IPS DF 4.7 (cell line): ENCODE results near the gene ZNRF1.

Experiments used
- DNase-seq: peaks from one replicate; pipeline ENCODE4 v3.0.0-alpha.2; 2013; ENCODE audit warnings: low spot score; ENCODE audit errors: extremely low read depth

Gene ZNRF1

GRCh38 chr16:75058806-75059205 lies 60.0 kb downstream of the ZNRF1 start:
- DNase-seq = no peak

GRCh38 chr16:75059411-75059810 lies 60.6 kb downstream of the ZNRF1 start:
- DNase-seq = no peak

GRCh38 chr16:75060723-75061122 lies 61.9 kb downstream of the ZNRF1 start:
- no peak for DNase-seq

GRCh38 chr16:75061669-75062068 lies 62.8 kb downstream of the ZNRF1 start:
- DNase-seq = no peak

- DNase-seq = no peak
Observed at GRCh38 chr16:75062135-75062975, 63.5 kb downstream of the ZNRF1 start.

GRCh38 chr16:75062976-75063346 lies 64.1 kb downstream of the ZNRF1 start:
- DNase-seq = no peak

- DNase-seq = no peak
Observed at GRCh38 chr16:75063549-75064088, 64.8 kb downstream of the ZNRF1 start.

- no peak for DNase-seq
Observed at GRCh38 chr16:75064403-75065148, 65.8 kb downstream of the ZNRF1 start.

GRCh38 chr16:75065149-75065505 lies 66.3 kb downstream of the ZNRF1 start:
- DNase-seq = no peak

GRCh38 chr16:75065521-75066149 lies 66.8 kb downstream of the ZNRF1 start:
- DNase-seq = no peak

- no peak for DNase-seq
Observed at GRCh38 chr16:75066861-75067447, 68.1 kb downstream of the ZNRF1 start.

GRCh38 chr16:75068085-75069031 lies 69.5 kb downstream of the ZNRF1 start:
- DNase-seq = no peak

- no peak for DNase-seq
Observed at GRCh38 chr16:75070012-75070841, 71.4 kb downstream of the ZNRF1 start.

GRCh38 chr16:75071621-75072020 lies 72.8 kb downstream of the ZNRF1 start:
- DNase-seq = no peak

- no peak for DNase-seq
Observed at GRCh38 chr16:75072239-75072947, 73.6 kb downstream of the ZNRF1 start.

- no peak for DNase-seq
Observed at GRCh38 chr16:75073545-75074303, 74.9 kb downstream of the ZNRF1 start.

GRCh38 chr16:75074304-75074793 lies 75.5 kb downstream of the ZNRF1 start:
- DNase-seq = no peak
